PC-3 (cell line): Measurements from ENCODE around the gene FSTL4. TPM values are rescaled to one million over a fixed set of nuclear protein-coding genes. Genes with fewer than 3 reads are reported as not detected.

Source experiments
- ATAC-seq: fragments of 200-7000 bp; cut with Tn5 transposase; 2 replicates; pipeline ENCODE4 v1.9.1; 2020; ENCODE audit warnings: mild to moderate bottlenecking, moderate library complexity
- BruUV-seq: library from RNA; stranded (reverse); fragments of 400-500 nt; replicated peaks from 2 replicates; lab custom pipeline; 2021; lab: Mats Ljungman, UMichigan
- CTCF ChIA-PET: fragments of 300-600 bp; sonication (Branson Sonifier 250); formaldehyde crosslinking; loops from one replicate; lab custom pipeline; 2022; ENCODE audit warnings: antibody characterized with exemption; lab: Charles Lee
- POLR2A ChIA-PET: fragments of 300-600 bp; sonication (Branson Sonifier 250); formaldehyde crosslinking; loops from one replicate; lab custom pipeline; 2022; ENCODE audit warnings: antibody characterized with exemption; ENCODE audit not compliant: unreplicated experiment; lab: Charles Lee
- DNase-seq: peaks from one replicate; pipeline ENCODE4 v3.0.0-alpha.2; 2015
- H2AFZ ChIP-seq: fragments of 300-600 bp; sonication (generic); 2 replicates; pipeline ENCODE4 v1.6.0; 2016; ENCODE audit warnings: antibody characterized with exemption, low read length
- H3F3A ChIP-seq: fragments of 300-600 bp; sonication (generic); one replicate; pipeline ENCODE4 v1.6.0; 2017; ENCODE audit warnings: antibody characterized with exemption, low read length, control low read depth, mild to moderate bottlenecking; ENCODE audit not compliant: unreplicated experiment
- H3K27ac ChIP-seq: fragments of 300-600 bp; sonication (generic); 2 replicates; pipeline ENCODE4 v1.5.1; 2016; ENCODE audit warnings: mild to moderate bottlenecking, low read length
- H3K27me3 ChIP-seq: fragments of 300-600 bp; sonication (generic); 2 replicates; pipeline ENCODE4 v1.6.1; 2016; ENCODE audit warnings: low read length, mixed read lengths
- H3K36me3 ChIP-seq: fragments of 300-600 bp; sonication (generic); 2 replicates; pipeline ENCODE4 v1.6.1; 2016; ENCODE audit warnings: low read depth, mixed run types, low read length, mixed read lengths
- H3K4me1 ChIP-seq: fragments of 300-600 bp; sonication (generic); 2 replicates; pipeline ENCODE4 v1.5.1; 2016; ENCODE audit warnings: low read length; ENCODE audit not compliant: insufficient read depth
- H3K4me2 ChIP-seq: fragments of 300-600 bp; sonication (generic); 2 replicates; pipeline ENCODE4 v1.6.0; 2016; ENCODE audit warnings: low read length
- H3K4me3 ChIP-seq: fragments of 300-600 bp; sonication (generic); 2 replicates; pipeline ENCODE4 v1.5.1; 2016; ENCODE audit warnings: mild to moderate bottlenecking, low read length, mixed read lengths
- H3K79me2 ChIP-seq: fragments of 300-600 bp; sonication (generic); 2 replicates; pipeline ENCODE4 v1.6.1; 2017; ENCODE audit warnings: low read length, mixed read lengths
- H3K9ac ChIP-seq: fragments of 300-600 bp; sonication (generic); 2 replicates; pipeline ENCODE4 v1.6.0; 2016; ENCODE audit warnings: mild to moderate bottlenecking, low read length
- H3K9me2 ChIP-seq: fragments of 300-600 bp; sonication (generic); replicated peaks from 2 replicates; pipeline ENCODE4 v1.6.1; 2016; ENCODE audit warnings: mixed run types, low read length, mixed read lengths
- H3K9me3 ChIP-seq: fragments of 300-600 bp; sonication (generic); 2 replicates; pipeline ENCODE4 v1.6.1; 2016; ENCODE audit warnings: low read length, mixed read lengths
- H4K20me1 ChIP-seq: fragments of 300-600 bp; sonication (generic); 2 replicates; pipeline ENCODE4 v1.6.1; 2016; ENCODE audit warnings: low read length, mixed read lengths
- EZH2 ChIP-seq: fragments of 300-600 bp; sonication (generic); IDR thresholded peaks from one replicate; pipeline ENCODE4 v1.6.1; 2017; ENCODE audit warnings: antibody characterized with exemption, mild to moderate bottlenecking, low read length; ENCODE audit not compliant: unreplicated experiment
- EZH2phosphoT487 ChIP-seq: fragments of 300-600 bp; sonication (generic); IDR thresholded peaks from 2 replicates; pipeline ENCODE4 v1.6.1; 2018; ENCODE audit warnings: mild to moderate bottlenecking, antibody characterized with exemption, low read length, borderline replicate concordance
- intact Hi-C: fragments of 100-400 bp; cut with micrococcal nuclease; formaldehyde crosslinking; loops from 2 replicates; pipeline ENCODE4 v1.9.0; 2023
- total RNA-seq: library from RNA; depleted of rRNA; stranded (reverse); fragments of >200 nt; gene quantifications from 2 replicates; pipeline ENCODE4 v1.2.3, GENCODE V29; 2014
- TF ChIP-seq, protein P1 (sequence below): fragments of 300-600 bp; sonication (generic); conservative IDR thresholded peaks from 2 replicates; pipeline ENCODE4 v1.5.1; 2017; ENCODE audit warnings: antibody characterized with exemption, low read depth, mild to moderate bottlenecking, low read length

The FSTL4 gene
- total RNA-seq, 1 experiment from 2014 or later, result 4.2 TPM

DNA sequence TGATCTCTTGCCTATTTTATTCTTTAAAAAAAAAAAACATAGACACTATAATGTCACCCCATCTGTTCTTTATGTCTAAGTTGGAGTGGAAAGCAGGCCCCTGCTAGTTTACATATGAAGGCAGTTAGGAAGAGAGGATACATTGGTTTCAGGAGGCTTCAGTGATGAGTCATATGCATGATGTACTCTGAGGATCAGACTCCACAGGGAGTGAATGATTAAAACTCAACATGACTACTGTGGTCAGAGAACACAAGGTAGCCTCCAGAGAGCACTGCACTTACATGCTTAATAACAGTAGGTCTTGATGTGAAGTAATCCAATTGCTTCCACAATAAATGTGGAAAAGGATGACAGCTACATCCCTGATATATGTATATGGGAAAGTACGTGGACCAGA lies 22.7 kb upstream of the FSTL4 start:
- TF ChIP-seq, protein P1, sequence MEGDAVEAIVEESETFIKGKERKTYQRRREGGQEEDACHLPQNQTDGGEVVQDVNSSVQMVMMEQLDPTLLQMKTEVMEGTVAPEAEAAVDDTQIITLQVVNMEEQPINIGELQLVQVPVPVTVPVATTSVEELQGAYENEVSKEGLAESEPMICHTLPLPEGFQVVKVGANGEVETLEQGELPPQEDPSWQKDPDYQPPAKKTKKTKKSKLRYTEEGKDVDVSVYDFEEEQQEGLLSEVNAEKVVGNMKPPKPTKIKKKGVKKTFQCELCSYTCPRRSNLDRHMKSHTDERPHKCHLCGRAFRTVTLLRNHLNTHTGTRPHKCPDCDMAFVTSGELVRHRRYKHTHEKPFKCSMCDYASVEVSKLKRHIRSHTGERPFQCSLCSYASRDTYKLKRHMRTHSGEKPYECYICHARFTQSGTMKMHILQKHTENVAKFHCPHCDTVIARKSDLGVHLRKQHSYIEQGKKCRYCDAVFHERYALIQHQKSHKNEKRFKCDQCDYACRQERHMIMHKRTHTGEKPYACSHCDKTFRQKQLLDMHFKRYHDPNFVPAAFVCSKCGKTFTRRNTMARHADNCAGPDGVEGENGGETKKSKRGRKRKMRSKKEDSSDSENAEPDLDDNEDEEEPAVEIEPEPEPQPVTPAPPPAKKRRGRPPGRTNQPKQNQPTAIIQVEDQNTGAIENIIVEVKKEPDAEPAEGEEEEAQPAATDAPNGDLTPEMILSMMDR, result no peak
- TF ChIP-seq EZH2, result no peak
- no peak for TF ChIP-seq EZH2phosphoT487
- H3K4me2 ChIP-seq, result no peak overlapping the region
- H3K4me3 ChIP-seq, result no peak overlapping the region
- H3K9ac ChIP-seq, result no peak overlapping the region
- H3K27ac ChIP-seq, result no peak overlapping the region
- H3K9me3 ChIP-seq, result no peaks in the 10 kb centered on the region
- no peak overlapping the region for H2AFZ ChIP-seq
- no peaks in the 10 kb centered on the region for H3K27me3 ChIP-seq
- H3F3A ChIP-seq, result no peaks in the 10 kb centered on the region
- H4K20me1 ChIP-seq, result no peaks in the 10 kb centered on the region
- ChIA-PET CTCF (no interaction called here), POLR2A (no interaction called here)
- ATAC-seq, result peak; percentile 87
- H3K4me1 ChIP-seq, result no peaks in the 10 kb centered on the region
- no peaks in the 10 kb centered on the region for H3K79me2 ChIP-seq
- no TSS peak for BruUV-seq
- DNase-seq, result peak; percentile 67
- intact Hi-C loops, result no loop called here
- H3K9me2 ChIP-seq, result no peaks in the 10 kb centered on the region
- no peaks in the 10 kb centered on the region for H3K36me3 ChIP-seq

DNA sequence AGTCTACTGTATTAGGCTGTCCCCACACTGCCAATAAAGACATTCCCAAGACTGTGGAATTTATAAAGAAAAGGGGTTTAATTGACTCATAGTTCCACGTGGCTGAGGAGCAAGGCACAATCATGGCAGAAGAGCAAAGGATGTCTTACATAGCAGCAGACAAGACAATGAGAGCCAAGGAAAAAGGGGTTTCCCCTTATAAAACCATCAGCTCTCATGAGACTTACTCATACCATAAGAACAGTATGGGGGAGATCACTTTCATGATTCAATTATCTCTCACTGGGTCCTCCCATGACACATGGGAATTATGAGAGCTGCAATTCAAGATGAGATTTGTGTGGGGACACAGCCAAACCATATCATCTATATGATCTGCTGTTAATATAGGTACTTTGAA lies 14.8 kb upstream of the FSTL4 start:
- BruUV-seq, result no TSS peak

DNA sequence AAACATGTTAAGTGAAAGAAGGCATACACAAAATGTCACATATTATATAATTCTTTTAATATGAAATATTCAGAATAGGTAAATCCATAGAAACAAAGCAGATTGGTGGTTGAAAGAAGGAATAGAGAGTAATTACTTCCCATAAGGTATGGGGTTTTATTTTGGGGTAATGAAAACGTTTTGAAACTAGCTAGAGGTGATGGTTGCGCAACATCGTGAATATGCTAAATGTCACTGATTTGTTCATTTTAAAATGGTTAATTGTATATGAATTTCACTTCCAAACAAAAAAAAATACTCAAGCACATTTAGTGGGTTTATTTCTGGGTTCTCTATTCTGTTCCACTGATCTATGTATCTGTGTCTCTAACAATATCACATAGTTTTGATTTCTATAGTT lies 12.0 kb upstream of the FSTL4 start:
- H3K4me1 ChIP-seq, result no peaks in the 10 kb centered on the region
- no peaks in the 10 kb centered on the region for H3K9me3 ChIP-seq
- H3K79me2 ChIP-seq, result no peaks in the 10 kb centered on the region
- H3K9ac ChIP-seq, result no peak overlapping the region
- H3K4me3 ChIP-seq, result no peak overlapping the region
- BruUV-seq, result no TSS peak
- H3K27ac ChIP-seq, result no peak overlapping the region
- intact Hi-C loops, result no loop called here
- no peaks in the 10 kb centered on the region for H3K36me3 ChIP-seq
- H4K20me1 ChIP-seq, result no peaks in the 10 kb centered on the region
- DNase-seq, result no peak
- ChIA-PET POLR2A (no interaction called here), CTCF (no interaction called here)
- H3K27me3 ChIP-seq, result no peaks in the 10 kb centered on the region
- H3K9me2 ChIP-seq, result no peaks in the 10 kb centered on the region
- no peak overlapping the region for H2AFZ ChIP-seq
- no peak for TF ChIP-seq EZH2phosphoT487
- TF ChIP-seq, protein P1, result no peak
- no peak for TF ChIP-seq EZH2
- no peaks in the 10 kb centered on the region for H3F3A ChIP-seq
- no peak for ATAC-seq
- H3K4me2 ChIP-seq, result no peak overlapping the region

More for the DNA sequence above, 14.8 kb upstream of the FSTL4 start:
- Histone ChIP-seq H3K79me2 (no peaks in the 10 kb centered on the region), H3K9me3 (no peaks in the 10 kb centered on the region), H3F3A (no peaks in the 10 kb centered on the region), H3K4me3 (no peak overlapping the region), H4K20me1 (no peaks in the 10 kb centered on the region), H3K4me1 (no peaks in the 10 kb centered on the region), H3K27ac (no peak overlapping the region), H2AFZ (no peak overlapping the region), H3K9me2 (no peaks in the 10 kb centered on the region), H3K9ac (no peak overlapping the region), H3K4me2 (no peak overlapping the region), H3K36me3 (no peaks in the 10 kb centered on the region), H3K27me3 (no peaks in the 10 kb centered on the region)
- intact Hi-C loops, result no loop called here
- ChIA-PET POLR2A (no interaction called here), CTCF (no interaction called here)
- TF ChIP-seq EZH2 (no peak), EZH2phosphoT487 (no peak)
- TF ChIP-seq, protein P1, result no peak
- DNase-seq (no peak), ATAC-seq (no peak)
